HCT116 (cell line): ENCODE results near the gene NUDT8.

Source experiments
- CTCF ChIP-seq, 3 experiments: fragments of 200-600 bp in 1 of 3; sonication (generic) in 1 of 3; IDR thresholded peaks in 2 of 3; conservative IDR thresholded peaks in 1 of 3; 2 replicates each; pipeline ENCODE4 v1.5.1; 2012 to 2017; ENCODE audit warnings: low read depth in 2 of 3, low read length in 2 of 3, antibody characterized with exemption in 1 of 3, borderline replicate concordance in 1 of 3, control low read depth in 1 of 3, mild to moderate bottlenecking in 1 of 3, mixed read lengths in 1 of 3, mixed run types in 1 of 3, moderate library complexity in 1 of 3; ENCODE audit not compliant: insufficient read depth in 1 of 3
- FOSL1 ChIP-seq: IDR thresholded peaks from 2 replicates; pipeline ENCODE4 v1.6.1; 2012; ENCODE audit warnings: low read depth
- POLR2AphosphoS5 ChIP-seq: IDR thresholded peaks from 2 replicates; pipeline ENCODE4 v1.6.1; 2011; ENCODE audit warnings: mild to moderate bottlenecking, low read depth, low read length, moderate library complexity
- ZNF274 ChIP-seq: fragments of 200-500 bp; sonication (Bioruptor generic); IDR thresholded peaks from 2 replicates; pipeline ENCODE4 v1.6.1; 2014; ENCODE audit warnings: mild to moderate bottlenecking, low read depth, low read length, inconsistent platforms

- TF ChIP-seq FOSL1 (no peak), CTCF (IDR thresholded peaks at IDR 0.05 in 2 of 3, conservative IDR thresholded peaks at IDR 0.05 in 1 of 3; ENCODE audit: borderline replicate concordance in 1 of 3, insufficient read depth in 1 of 3, low read depth in 2 of 3, low read length in 2 of 3) (no peak), ZNF274 (no peak), POLR2AphosphoS5 (no peak)
These were observed 16.3 kb downstream of the NUDT8 start for GRCh38 chr11:67613313-67613959.
